Spleen (tissue), 7 donors: ENCODE data around the gene ZNRD2.

ENCODE experiments used
- CTCF ChIP-seq, 11 experiments: fragments of 200-600 bp in 7 of 11; fragments of 450-650 bp in 4 of 11; sonication (generic) in 4 of 11; IDR thresholded peaks in 8 of 11; conservative IDR thresholded peaks in 3 of 11; 1 replicate in 7 of 11; 2 replicates in 4 of 11; pipeline versions ENCODE4 v1.4.0 to v1.8.0; 2016 to 2021; ENCODE audit warnings: antibody characterized with exemption in 11 of 11, inconsistent platforms in 4 of 11, mild to moderate bottlenecking in 1 of 11
- POLR2A ChIP-seq, 3 donors: fragments of 450-650 bp; IDR thresholded peaks; one replicate each; pipeline ENCODE4 v1.5.1; 2017; ENCODE audit warnings: antibody characterized with exemption in 3 of 3, mild to moderate bottlenecking in 1 of 3
- POLR2AphosphoS5 ChIP-seq, 3 donors: sonication (generic); formaldehyde crosslinking; IDR thresholded peaks; one replicate each; pipeline ENCODE4 v1.5.1; 2017; ENCODE audit warnings: antibody characterized with exemption in 3 of 3
- donor health status: DM: no; HTN: no; CAD: no; lungs with moderate emphysema.
- donor health status: DM: no; HTN: no; CAD: no.
- donor health status: DM: no; HTN: no; CAD: no.

- TF ChIP-seq CTCF (IDR thresholded peaks at IDR 0.05 in 8 of 11, conservative IDR thresholded peaks at IDR 0.05 in 3 of 11) (no peak), POLR2AphosphoS5 (IDR thresholded peaks at IDR 0.05) (peak in 1 of 3 donors; percentile 17), POLR2A (IDR thresholded peaks at IDR 0.05) (no peak)
Observed at GRCh38 chr11:65607614-65608426, 37.5 kb downstream of the ZNRD2 start.
